ENCODE results near the gene CEACAM5.
"Not testable (repeated sequence)": the region's sequence is repeated elsewhere in the genome, so short reads cannot be mapped to it uniquely, and the experiment has no call there.

CEACAM5 gene

DNA sequence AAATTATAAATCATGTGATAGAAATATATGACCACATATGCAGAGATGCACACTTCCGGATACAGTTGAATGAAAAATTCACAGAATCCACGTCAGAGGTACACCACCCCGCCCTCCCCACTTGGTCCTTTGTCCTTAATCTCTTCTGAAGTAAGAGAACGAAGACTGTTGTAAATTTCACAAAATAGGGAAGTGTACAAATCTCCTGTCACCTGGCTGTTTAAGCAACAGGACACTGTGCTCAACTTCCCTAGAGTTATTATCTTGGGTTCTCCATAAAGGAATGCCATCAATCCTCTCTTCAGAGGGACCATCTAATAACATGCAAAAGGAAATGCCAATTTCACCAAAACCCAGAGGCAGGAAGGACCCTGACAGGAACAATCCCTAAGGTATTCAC, 36.4 kb downstream of the CEACAM5 start:
- no peaks in the 10 kb centered on the region for H3K36me3 Mint-ChIP-seq (ENCODE audit: low read depth)
- no peaks in the 10 kb centered on the region for H3K9me3 Mint-ChIP-seq
- H3K4me3 Mint-ChIP-seq, result no peak overlapping the region
- peaks cover 66% of the 10 kb centered on the region for H3K27me3 Mint-ChIP-seq
- no peak for DNase-seq
- H3K27ac Mint-ChIP-seq, result no peak overlapping the region
- ATAC-seq, result no peak
- peaks cover 37% of the 10 kb centered on the region for H3K4me1 Mint-ChIP-seq

DNA sequence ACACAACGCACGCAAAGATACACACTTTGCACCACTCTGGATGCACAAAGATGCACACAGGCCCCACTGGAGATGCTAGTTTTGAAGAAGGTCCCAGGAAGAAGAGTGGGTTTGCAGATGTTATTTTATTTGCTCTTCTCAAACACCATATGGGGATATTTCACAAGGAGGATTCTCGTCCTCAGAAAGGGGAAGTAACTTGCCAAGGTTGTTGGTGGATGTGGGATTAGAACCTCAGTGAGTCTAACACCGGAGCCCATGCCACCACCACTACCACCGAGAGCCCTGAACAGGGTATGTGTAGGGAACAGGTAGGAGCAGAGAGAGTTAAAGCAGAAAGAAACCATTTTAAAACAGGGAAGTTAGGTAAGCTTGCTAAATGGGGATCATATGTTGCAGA, 37.3 kb downstream of the CEACAM5 start:
- ATAC-seq (no peak), DNase-seq (no peak)
- no peak overlapping the region for H3K4me3 Mint-ChIP-seq
- no peaks in the 10 kb centered on the region for H3K36me3 Mint-ChIP-seq (ENCODE audit: low read depth)
- no peak overlapping the region for H3K27ac Mint-ChIP-seq
- H3K4me1 Mint-ChIP-seq, result peaks cover 29% of the 10 kb centered on the region
- peaks cover 67% of the 10 kb centered on the region for H3K27me3 Mint-ChIP-seq
- no peaks in the 10 kb centered on the region for H3K9me3 Mint-ChIP-seq

DNA sequence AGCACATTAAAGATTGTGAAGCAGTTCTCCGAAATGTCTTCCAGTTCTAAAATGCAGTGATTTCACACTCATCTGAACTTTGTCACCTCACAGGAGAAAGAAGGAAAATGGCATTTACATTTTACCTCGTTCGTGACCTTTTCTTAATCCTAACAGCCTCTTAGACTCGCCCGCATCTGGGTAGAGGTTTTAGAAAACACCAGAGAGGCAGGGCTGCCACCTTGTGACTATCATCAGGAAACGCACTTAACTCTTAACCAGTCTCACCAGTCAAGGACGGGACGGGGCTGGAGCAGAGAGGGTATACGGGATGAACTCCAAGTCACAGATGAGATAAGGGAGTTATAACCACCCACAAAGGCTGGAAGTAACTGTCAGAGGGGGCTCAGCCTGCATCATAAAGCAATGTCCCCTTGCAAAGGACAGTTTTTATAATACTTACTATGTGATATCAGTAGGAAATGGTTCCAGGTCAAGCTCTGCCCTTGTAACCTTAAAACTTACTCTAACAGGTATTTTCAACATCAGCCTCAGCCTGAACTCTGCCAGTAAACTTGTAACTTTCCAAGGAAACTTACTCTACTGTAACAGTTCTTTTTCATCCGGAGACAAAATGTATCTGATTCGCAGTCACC, 38.3 kb downstream of the CEACAM5 start:
- Mint-ChIP-seq H3K27me3 (peaks cover 73% of the 10 kb centered on the region), H3K36me3 (ENCODE audit: low read depth) (no peaks in the 10 kb centered on the region)
- peak; percentile 61 for DNase-seq

DNA sequence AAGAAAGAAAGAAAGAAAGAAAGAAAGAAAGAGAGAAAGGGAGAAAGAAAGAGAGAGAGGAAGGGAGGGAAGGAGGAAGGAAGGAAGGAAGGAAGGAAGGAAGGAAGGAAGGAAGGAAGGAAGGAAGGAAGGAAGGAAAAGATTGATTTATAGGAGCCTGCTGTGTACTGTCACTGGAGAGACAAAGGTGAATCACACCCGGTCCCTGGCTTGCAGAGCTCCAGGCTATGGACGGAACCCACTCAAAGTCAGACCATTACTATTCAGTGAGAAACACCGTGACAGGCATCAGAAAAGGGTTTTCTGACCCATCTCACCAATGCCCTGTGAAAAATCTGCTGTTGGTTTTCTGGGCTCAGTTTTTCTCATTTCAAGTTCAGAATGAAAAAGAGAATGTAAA, 39.6 kb downstream of the CEACAM5 start:
- H3K27me3 Mint-ChIP-seq, result peaks cover 82% of the 10 kb centered on the region

More for the DNA sequence above, 38.3 kb downstream of the CEACAM5 start:
- no peak overlapping the region for H3K4me3 Mint-ChIP-seq
- H3K4me1 Mint-ChIP-seq, result peaks cover 20% of the 10 kb centered on the region
- peak; percentile 87 for ATAC-seq
- H3K27ac Mint-ChIP-seq, result no peak overlapping the region
- H3K9me3 Mint-ChIP-seq, result no peaks in the 10 kb centered on the region

DNA sequence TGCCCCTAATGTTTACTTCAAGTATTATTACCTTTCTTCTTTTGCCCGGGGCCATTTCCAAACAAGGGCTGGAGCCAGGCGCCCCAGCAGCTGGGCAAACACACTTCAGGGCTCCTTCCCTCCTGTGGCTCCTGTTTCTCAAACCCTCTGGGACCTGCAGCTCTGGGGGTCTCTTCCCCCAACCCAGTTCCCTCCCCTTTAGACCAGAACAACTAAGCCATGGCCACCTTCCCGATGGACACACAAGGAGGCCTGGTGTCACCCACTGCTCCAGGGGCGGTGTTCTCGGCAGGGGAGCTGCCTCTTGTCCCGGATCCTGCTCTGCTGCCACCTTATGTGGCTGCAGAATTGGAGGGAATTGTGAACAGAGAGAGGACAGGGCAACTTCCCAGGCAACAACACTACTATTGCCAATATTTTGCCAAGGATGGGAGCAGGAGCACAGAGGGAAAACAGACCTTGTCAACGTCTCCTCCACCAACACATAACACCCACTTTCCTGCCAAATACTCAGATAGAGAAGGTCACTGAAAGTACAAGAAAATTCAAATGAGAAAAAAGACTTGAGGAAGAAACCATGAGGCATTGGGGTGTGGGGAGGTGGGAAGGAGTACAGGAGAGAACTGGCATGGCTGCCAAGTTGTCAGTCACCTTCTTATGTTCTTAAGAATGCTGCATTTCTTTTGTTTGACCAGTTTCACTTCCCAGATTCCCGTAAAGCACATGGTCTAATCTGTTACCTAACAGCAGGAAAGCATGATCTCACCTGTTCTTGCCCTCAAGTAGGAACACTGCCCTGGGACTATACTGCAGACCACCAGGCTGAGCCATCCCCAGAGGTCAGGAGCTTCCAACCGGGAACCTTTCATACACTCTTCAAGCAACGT, 42.1 kb downstream of the CEACAM5 start:
- not testable (repeated sequence) for H3K4me3 Mint-ChIP-seq; H3K9me3 Mint-ChIP-seq; ATAC-seq; DNase-seq; H3K27ac Mint-ChIP-seq; H3K36me3 Mint-ChIP-seq (ENCODE audit: low read depth)
- Mint-ChIP-seq H3K27me3 (peaks cover 71% of the 10 kb centered on the region), H3K4me1 (peaks cover 15% of the 10 kb centered on the region)

More for the DNA sequence above, 39.6 kb downstream of the CEACAM5 start:
- ATAC-seq (no peak), DNase-seq (no peak)
- H3K4me3 Mint-ChIP-seq, result no peak overlapping the region
- H3K4me1 Mint-ChIP-seq, result peaks cover 19% of the 10 kb centered on the region
- no peak overlapping the region for H3K27ac Mint-ChIP-seq
- H3K36me3 Mint-ChIP-seq (ENCODE audit: low read depth), result no peaks in the 10 kb centered on the region
- H3K9me3 Mint-ChIP-seq, result no peaks in the 10 kb centered on the region

DNA sequence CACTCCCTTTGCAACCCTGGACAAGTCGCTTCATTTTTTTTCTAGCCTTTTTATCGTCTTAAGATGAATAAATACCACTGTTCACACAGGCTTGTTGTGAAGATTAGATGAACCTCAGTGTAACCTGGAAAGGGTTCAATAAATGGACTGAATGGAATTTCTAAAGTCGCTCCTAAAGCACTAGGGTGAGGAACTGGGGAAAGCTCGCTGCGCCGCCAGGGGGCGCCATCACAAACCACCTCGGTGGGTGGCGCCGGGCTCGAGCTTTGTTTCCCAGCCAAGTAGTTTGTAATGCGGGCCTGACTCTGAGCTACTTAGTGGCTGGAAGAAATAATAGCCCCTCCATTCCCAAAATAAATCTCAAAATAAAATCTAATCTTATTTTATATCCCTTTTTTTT, 44.7 kb downstream of the CEACAM5 start:
- DNase-seq (peak; percentile 83), ATAC-seq (peak; percentile 52)
- H3K27me3 Mint-ChIP-seq, result peaks cover 55% of the 10 kb centered on the region
- no peaks in the 10 kb centered on the region for H3K36me3 Mint-ChIP-seq (ENCODE audit: low read depth)
- no peak overlapping the region for H3K4me3 Mint-ChIP-seq
- H3K9me3 Mint-ChIP-seq, result no peaks in the 10 kb centered on the region
- H3K27ac Mint-ChIP-seq, result no peak overlapping the region
- H3K4me1 Mint-ChIP-seq, result peaks cover 5% of the 10 kb centered on the region

DNA sequence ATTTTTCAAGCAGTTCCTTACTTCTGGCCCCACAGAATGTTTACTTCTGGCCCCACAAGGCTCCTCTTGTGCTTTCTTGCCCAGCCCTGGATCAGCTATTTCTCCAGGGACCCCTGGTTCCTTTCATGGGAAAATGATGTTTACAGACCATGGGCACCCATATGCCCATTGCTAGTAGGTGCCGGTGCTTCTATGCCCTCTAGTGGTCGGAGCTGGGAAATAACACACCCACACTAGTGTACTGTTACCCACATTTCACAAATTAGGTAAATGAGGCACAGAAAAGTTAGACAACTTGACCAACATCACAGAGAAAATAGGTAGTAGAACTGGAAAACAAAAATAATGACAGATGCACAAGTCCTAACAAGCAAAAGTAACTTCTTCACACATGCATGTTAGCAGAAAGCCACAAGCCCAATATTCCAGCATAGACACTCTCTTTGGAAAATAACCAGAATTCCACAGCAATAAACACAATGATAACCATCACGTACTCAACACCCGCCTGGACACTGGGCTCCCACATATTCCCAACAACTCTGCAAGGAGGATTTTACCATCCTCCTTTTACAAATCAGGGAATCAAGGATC, 45.6 kb downstream of the CEACAM5 start:
- Mint-ChIP-seq H3K27me3 (peaks cover 52% of the 10 kb centered on the region), H3K27ac (no peak overlapping the region)
- DNase-seq, result peak; percentile 74

DNA sequence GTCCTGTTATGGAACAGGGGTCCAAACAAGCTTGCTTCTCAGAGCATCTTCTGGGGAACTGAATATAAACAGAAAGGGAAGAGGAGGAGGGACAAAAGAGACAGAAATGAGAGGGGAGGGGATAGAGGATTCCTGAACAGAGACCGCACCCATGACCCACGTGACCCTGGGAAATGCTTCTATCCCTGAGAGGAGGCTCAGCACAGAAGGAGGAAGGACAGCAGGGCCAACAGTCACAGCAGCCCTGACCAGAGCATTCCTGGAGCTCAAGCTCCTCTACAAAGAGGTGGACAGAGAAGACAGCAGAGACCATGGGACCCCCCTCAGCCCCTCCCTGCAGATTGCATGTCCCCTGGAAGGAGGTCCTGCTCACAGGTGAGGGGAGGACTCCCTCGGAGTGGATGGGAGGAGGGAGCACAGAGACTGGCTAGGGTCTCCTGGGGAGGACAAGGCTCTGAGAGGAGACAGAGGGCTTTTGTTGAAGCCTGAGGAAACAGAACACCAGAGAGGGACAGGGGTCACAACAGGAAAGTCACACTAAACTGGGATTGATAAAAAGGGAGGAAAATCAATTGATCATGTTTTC, 47.0 kb downstream of the CEACAM5 start, which contains the start of gene CEACAM6:
TSS of gene CEACAM6 (plus strand) at position 203 of the 586 bp plus-strand sequence. CDS start at position 312, 109 bp downstream.
- Mint-ChIP-seq H3K4me1 (peaks cover 5% of the 10 kb centered on the region), H3K4me3 (no peak within 1 kb of the TSS), H3K27me3 (peaks cover 58% of the 10 kb centered on the region), H3K27ac (no peak within 1 kb of the TSS), H3K36me3 (ENCODE audit: low read depth) (no peaks in the 10 kb centered on the region), H3K9me3 (no peaks in the 10 kb centered on the region)
- DNase-seq, result no peak
- no peak for ATAC-seq

More for the DNA sequence above, 45.6 kb downstream of the CEACAM5 start:
- ATAC-seq, result peak; percentile 85
- Mint-ChIP-seq H3K9me3 (no peaks in the 10 kb centered on the region), H3K4me3 (no peak overlapping the region), H3K4me1 (peaks cover 5% of the 10 kb centered on the region), H3K36me3 (ENCODE audit: low read depth) (no peaks in the 10 kb centered on the region)

DNA sequence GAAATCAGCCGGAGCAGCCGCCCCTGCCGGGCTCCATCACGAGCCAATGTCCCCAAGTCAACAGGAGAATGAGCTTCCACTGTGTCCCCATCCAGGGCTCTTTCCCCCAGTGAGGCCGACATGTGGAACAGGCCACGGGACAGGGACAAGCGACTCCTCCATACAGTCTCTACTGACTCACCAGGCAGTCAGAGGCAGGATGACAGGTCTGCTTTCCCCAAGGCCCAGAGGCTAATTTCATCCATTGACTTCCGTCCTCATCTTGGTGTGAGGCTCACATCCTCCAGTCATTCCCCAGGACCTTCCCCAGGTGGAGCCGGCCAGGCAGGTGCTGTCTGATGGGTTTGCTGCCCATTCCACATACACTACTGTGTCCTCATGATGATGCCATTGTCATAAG, 50.4 kb downstream of the CEACAM5 start:
- Mint-ChIP-seq H3K27ac (no peak overlapping the region), H3K4me1 (peaks cover under 1% of the 10 kb centered on the region), H3K9me3 (no peaks in the 10 kb centered on the region), H3K27me3 (peaks cover 55% of the 10 kb centered on the region), H3K4me3 (no peak overlapping the region), H3K36me3 (ENCODE audit: low read depth) (no peaks in the 10 kb centered on the region)
- ATAC-seq (no peak), DNase-seq (no peak)

DNA sequence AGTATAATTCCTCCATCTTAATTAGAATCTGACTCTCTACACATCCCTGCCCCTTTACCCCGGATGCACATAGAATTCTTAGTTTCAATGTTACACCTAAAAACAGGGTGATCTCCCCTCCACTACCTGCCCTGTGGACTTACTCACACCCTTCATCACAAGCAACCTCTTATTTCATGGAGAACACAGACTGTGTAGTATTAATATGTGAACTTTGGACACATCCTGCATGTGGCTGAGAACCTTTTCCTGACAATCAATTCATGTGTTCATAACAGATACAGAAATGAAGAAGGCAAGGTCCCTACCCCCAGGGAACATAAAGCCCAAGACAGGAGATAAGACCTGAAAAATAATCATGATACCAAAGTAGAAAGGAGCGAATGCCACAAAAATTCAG, 58.7 kb downstream of the CEACAM5 start:
- Mint-ChIP-seq H3K27me3 (peaks cover 51% of the 10 kb centered on the region), H3K36me3 (ENCODE audit: low read depth) (no peaks in the 10 kb centered on the region), H3K4me1 (peaks cover under 1% of the 10 kb centered on the region), H3K4me3 (no peak overlapping the region), H3K27ac (no peak overlapping the region), H3K9me3 (no peaks in the 10 kb centered on the region)
- no peak for ATAC-seq
- DNase-seq, result no peak

DNA sequence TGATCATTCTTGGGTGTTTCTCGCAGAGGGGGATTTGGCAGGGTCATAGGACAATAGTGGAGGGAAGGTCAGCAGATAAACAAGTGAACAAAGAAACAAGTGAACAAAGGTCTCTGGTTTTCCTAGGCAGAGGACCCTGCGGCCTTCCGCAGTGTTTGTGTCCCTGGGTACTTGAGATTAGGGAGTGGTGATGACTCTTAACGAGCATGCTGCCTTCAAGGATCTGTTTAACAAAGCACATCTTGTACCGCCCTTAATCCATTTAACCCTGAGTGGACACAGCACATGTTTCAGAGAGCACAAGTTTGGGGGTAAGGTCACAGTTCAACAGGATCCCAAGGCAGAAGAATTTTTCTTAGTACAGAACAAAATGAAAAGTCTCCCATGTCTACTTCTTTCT, 59.7 kb downstream of the CEACAM5 start:
- not testable (repeated sequence) for H3K4me3 Mint-ChIP-seq; H3K9me3 Mint-ChIP-seq; DNase-seq; H3K27ac Mint-ChIP-seq; ATAC-seq; H3K36me3 Mint-ChIP-seq (ENCODE audit: low read depth)
- Mint-ChIP-seq H3K27me3 (peaks cover 50% of the 10 kb centered on the region), H3K4me1 (peaks cover 10% of the 10 kb centered on the region)

DNA sequence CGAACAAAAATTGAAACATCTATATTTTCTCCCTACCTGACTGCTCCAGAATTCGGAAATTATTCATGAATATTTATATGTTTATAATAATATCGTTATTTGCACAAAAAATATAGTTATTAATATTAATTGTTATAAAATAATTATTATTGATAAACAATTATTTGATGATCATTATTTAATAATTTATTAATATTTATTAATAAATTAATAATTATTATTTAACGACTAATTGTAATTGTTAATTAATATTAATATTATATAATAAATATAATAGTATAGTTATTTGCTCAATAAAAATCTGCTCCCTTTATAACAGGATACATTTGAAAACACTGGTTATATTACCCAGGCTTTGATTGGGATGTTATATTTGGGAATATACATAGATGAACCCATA, 61.2 kb downstream of the CEACAM5 start:
- ATAC-seq (no peak), DNase-seq (no peak)
- Mint-ChIP-seq H3K4me1 (peaks cover 24% of the 10 kb centered on the region), H3K27ac (no peak overlapping the region), H3K4me3 (no peak overlapping the region), H3K9me3 (no peaks in the 10 kb centered on the region), H3K36me3 (ENCODE audit: low read depth) (no peaks in the 10 kb centered on the region), H3K27me3 (peaks cover 56% of the 10 kb centered on the region)

DNA sequence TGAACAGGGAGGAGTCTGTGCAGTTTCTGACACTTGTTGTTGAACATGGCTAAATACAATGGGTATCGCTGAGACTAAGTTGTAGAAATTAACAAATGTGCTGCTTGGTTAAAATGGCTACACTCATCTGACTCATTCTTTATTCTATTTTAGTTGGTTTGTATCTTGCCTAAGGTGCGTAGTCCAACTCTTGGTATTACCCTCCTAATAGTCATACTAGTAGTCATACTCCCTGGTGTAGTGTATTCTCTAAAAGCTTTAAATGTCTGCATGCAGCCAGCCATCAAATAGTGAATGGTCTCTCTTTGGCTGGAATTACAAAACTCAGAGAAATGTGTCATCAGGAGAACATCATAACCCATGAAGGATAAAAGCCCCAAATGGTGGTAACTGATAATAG, 63.0 kb downstream of the CEACAM5 start:
- DNase-seq (no peak), ATAC-seq (no peak)
- no peaks in the 10 kb centered on the region for H3K36me3 Mint-ChIP-seq (ENCODE audit: low read depth)
- H3K4me1 Mint-ChIP-seq, result peaks cover 33% of the 10 kb centered on the region
- H3K27ac Mint-ChIP-seq, result no peak overlapping the region
- H3K27me3 Mint-ChIP-seq, result peaks cover 59% of the 10 kb centered on the region
- no peak overlapping the region for H3K4me3 Mint-ChIP-seq
- no peaks in the 10 kb centered on the region for H3K9me3 Mint-ChIP-seq

DNA sequence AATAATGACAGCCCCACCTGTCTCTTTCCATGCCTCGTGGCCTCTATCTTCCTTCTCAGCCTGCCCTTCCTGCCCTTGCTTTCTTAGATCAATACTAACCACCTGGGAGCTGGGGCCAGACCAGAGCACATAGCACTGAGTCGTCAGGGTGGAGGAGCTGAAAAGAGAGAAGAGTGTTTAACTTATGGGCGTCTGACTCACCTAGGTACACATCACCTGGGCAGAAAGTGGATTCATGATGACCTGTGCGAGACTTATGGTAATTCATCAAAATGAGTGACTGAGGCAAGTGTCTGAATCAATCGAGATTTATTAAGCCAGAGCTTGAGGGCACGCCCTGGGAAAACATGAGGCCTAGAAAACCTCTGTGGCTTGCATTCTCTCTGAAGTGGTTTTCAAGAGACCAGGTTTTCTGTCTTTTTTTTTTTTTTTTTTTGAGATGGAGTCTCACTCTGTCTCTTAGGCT, 66.1 kb downstream of the CEACAM5 start:
- Mint-ChIP-seq H3K27ac (peak overlapping the region; percentile 79), H3K4me1 (peaks cover 33% of the 10 kb centered on the region), H3K36me3 (ENCODE audit: low read depth) (no peaks in the 10 kb centered on the region), H3K4me3 (peak overlapping the region; percentile 30), H3K9me3 (no peaks in the 10 kb centered on the region), H3K27me3 (peaks cover 75% of the 10 kb centered on the region)
- peak; percentile 80 for ATAC-seq
- peak; percentile 36 for DNase-seq
